GM23338 (cell line): ENCODE measurements around the gene RPL12. TPM values are rescaled to one million over a fixed set of nuclear protein-coding genes. Genes with fewer than 3 reads are reported as not detected.
A peak's percentile ranks its signal among the peaks of the same experiment; 100 is the strongest.

Experiments used
- ATAC-seq: fragments of 200-7000 bp; cut with Tn5 transposase; 3 replicates; pipeline ENCODE4 v1.9.1; 2020
- DNase-seq: peaks from one replicate; pipeline ENCODE4 v3.0.0-alpha.2; 2015; ENCODE audit warnings: low spot score
- H2AFZ ChIP-seq: fragments of 200-600 bp; sonication (generic); 2 replicates; pipeline ENCODE4 v1.8.0; 2016; ENCODE audit warnings: antibody characterized with exemption, mild to moderate bottlenecking, moderate library complexity
- H3F3A ChIP-seq: fragments of 200-600 bp; sonication (generic); replicated peaks from 2 replicates; pipeline ENCODE4 v1.8.0; 2017; ENCODE audit warnings: antibody characterized with exemption, mixed run types, low read depth
- H3K27ac ChIP-seq: fragments of 200-600 bp; sonication (generic); 2 replicates; pipeline ENCODE4 v1.6.1; 2016; ENCODE audit warnings: low read depth
- H3K27me3 ChIP-seq: fragments of 200-600 bp; sonication (generic); 2 replicates; pipeline ENCODE4 v1.8.0; 2016; ENCODE audit warnings: mild to moderate bottlenecking, mixed run types, moderate library complexity; ENCODE audit not compliant: insufficient read depth
- H3K36me3 ChIP-seq: fragments of 200-600 bp; sonication (generic); 2 replicates; pipeline ENCODE4 v1.8.0; 2016; ENCODE audit warnings: mild to moderate bottlenecking; ENCODE audit not compliant: insufficient read depth
- H3K4me1 ChIP-seq: fragments of 200-600 bp; sonication (generic); 2 replicates; pipeline ENCODE4 v1.8.0; 2016; ENCODE audit warnings: mild to moderate bottlenecking, moderate library complexity; ENCODE audit not compliant: insufficient read depth
- H3K4me2 ChIP-seq: fragments of 200-600 bp; sonication (generic); 2 replicates; pipeline ENCODE4 v1.7.1; 2017; ENCODE audit warnings: mixed run types
- H3K4me3 ChIP-seq: fragments of 200-600 bp; sonication (generic); 2 replicates; pipeline ENCODE4 v1.6.1; 2016; ENCODE audit warnings: mixed run types
- H3K79me2 ChIP-seq: fragments of 200-600 bp; sonication (generic); replicated peaks from 2 replicates; pipeline ENCODE4 v1.8.0; 2017; ENCODE audit warnings: mild to moderate bottlenecking; ENCODE audit not compliant: insufficient read depth
- H3K9me2 ChIP-seq: fragments of 200-600 bp; sonication (generic); 2 replicates; pipeline ENCODE4 v1.8.0; 2017; ENCODE audit not compliant: insufficient read depth
- H4K20me1 ChIP-seq: fragments of 200-600 bp; sonication (generic); replicated peaks from 2 replicates; pipeline ENCODE4 v1.8.0; 2017; ENCODE audit warnings: mild to moderate bottlenecking; ENCODE audit not compliant: insufficient read depth
- H3K27ac Mint-ChIP-seq: 2 replicates; pipeline ENCODE4 v1.8.0; 2020; ENCODE audit warnings: inconsistent platforms, mild to moderate bottlenecking, moderate library complexity, mixed read lengths
- H3K27me3 Mint-ChIP-seq: 3 replicates; pipeline ENCODE4 v1.8.0; 2022; ENCODE audit warnings: low read depth, mild to moderate bottlenecking, moderate library complexity, mixed read lengths, inconsistent platforms; ENCODE audit not compliant: insufficient read depth, poor library complexity
- H3K36me3 Mint-ChIP-seq: 3 replicates; pipeline ENCODE4 v1.8.0; 2021; ENCODE audit warnings: low read depth, mild to moderate bottlenecking, inconsistent platforms, moderate library complexity, mixed read lengths
- H3K4me1 Mint-ChIP-seq: 3 replicates; pipeline ENCODE4 v1.8.0; 2020; ENCODE audit warnings: mild to moderate bottlenecking, inconsistent platforms, mixed read lengths
- H3K4me3 Mint-ChIP-seq: 3 replicates; pipeline ENCODE4 v1.8.0; 2021; ENCODE audit warnings: moderate library complexity, mild to moderate bottlenecking, inconsistent platforms, mixed read lengths
- H3K9me3 Mint-ChIP-seq: 3 replicates; pipeline ENCODE4 v1.8.0; 2020; ENCODE audit warnings: moderate library complexity, mild to moderate bottlenecking, inconsistent platforms, mixed read lengths
- CTCF ChIP-seq, 2 experiments: fragments of 200-600 bp in 1 of 2; sonication (generic) in 1 of 2; conservative IDR thresholded peaks; 2 replicates each; pipeline versions ENCODE4 v1.5.1 to v1.6.1; 2016 to 2017; ENCODE audit warnings: antibody characterized with exemption in 2 of 2, low read depth in 2 of 2, mild to moderate bottlenecking in 2 of 2, moderate library complexity in 1 of 2
- EZH2 ChIP-seq: fragments of 200-600 bp; sonication (generic); IDR thresholded peaks from one replicate; pipeline ENCODE4 v1.8.0; 2017; ENCODE audit warnings: antibody characterized with exemption, mild to moderate bottlenecking, low read depth; ENCODE audit not compliant: unreplicated experiment
- EZH2phosphoT487 ChIP-seq: fragments of 200-600 bp; sonication (generic); IDR thresholded peaks from one replicate; pipeline ENCODE4 v1.8.1; 2018; ENCODE audit warnings: antibody characterized with exemption; ENCODE audit not compliant: unreplicated experiment
- JUNB ChIP-seq: IDR thresholded peaks from one replicate; pipeline ENCODE4 v1.6.1; 2016; ENCODE audit warnings: antibody characterized with exemption; ENCODE audit not compliant: unreplicated experiment
- NANOG ChIP-seq: IDR thresholded peaks from 2 replicates; pipeline ENCODE4 v1.6.1; 2016; ENCODE audit warnings: antibody characterized with exemption, borderline replicate concordance
- POLR2AphosphoS5 ChIP-seq: IDR thresholded peaks from 2 replicates; pipeline ENCODE4 v1.6.1; 2016; ENCODE audit warnings: antibody characterized with exemption, low read depth
- REST ChIP-seq: IDR thresholded peaks from one replicate; pipeline ENCODE4 v1.6.1; 2018; ENCODE audit warnings: antibody characterized with exemption; ENCODE audit not compliant: unreplicated experiment
- STAT1 ChIP-seq: IDR thresholded peaks from one replicate; pipeline ENCODE4 v1.6.1; 2016; ENCODE audit warnings: antibody characterized with exemption; ENCODE audit not compliant: unreplicated experiment
- ZNF114 ChIP-seq: fragments of 250-450 bp; sonication (Bioruptor Pico); IDR thresholded peaks from 2 replicates; pipeline ENCODE4 v1.5.0; 2020; ENCODE audit warnings: mild to moderate bottlenecking, moderate library complexity
- ZNF331 ChIP-seq: fragments of 250-450 bp; sonication (Bioruptor Pico); IDR thresholded peaks from 2 replicates; pipeline ENCODE4 v1.5.0; 2020; ENCODE audit warnings: low read depth, mild to moderate bottlenecking, moderate library complexity
- ZNF462 ChIP-seq: fragments of 250-450 bp; sonication (Bioruptor Pico); IDR thresholded peaks from 2 replicates; pipeline ENCODE4 v1.5.0; 2020; ENCODE audit warnings: mild to moderate bottlenecking, moderate library complexity
- polyA plus RNA-seq: library from polyadenylated mRNA; unstranded; fragments of >200 nt; fragmentation: Nextera tagmentation; extraction: Ambion mirVana; gene quantifications from 2 replicates; pipeline ENCODE4 v1.2.1, GENCODE V29; 2016
- total RNA-seq: library from RNA; depleted of rRNA; stranded (reverse); fragments of >200 nt; shearing (Covaris generic); gene quantifications from 2 replicates; pipeline ENCODE4 v1.2.3, GENCODE V29; 2014

RPL12 gene
- total and polyA plus RNA-seq, 2 experiments from 2014 or later: 2,121 to 2,596 TPM

GRCh38 chr9:127407492-127407843 is 43.7 kb downstream of the RPL12 start:
- Histone ChIP-seq H3K79me2 (no peaks in the 10 kb centered on the region), H3K27ac (peak overlapping the region; percentile 69; the same call in 1 of the 2 replicates), H4K20me1 (no peaks in the 10 kb centered on the region), H3K27me3 (no peaks in the 10 kb centered on the region), H3K9me2 (no peaks in the 10 kb centered on the region), H3F3A (no peaks in the 10 kb centered on the region), H3K4me1 (no peaks in the 10 kb centered on the region), H3K4me3 (no peak overlapping the region), H2AFZ (no peak overlapping the region), H3K36me3 (no peaks in the 10 kb centered on the region), H3K4me2 (no peak overlapping the region)
- ATAC-seq (no peak), DNase-seq (no peak)
- peaks cover 2% of the 10 kb centered on the region; the same call in 2 of the 3 replicates for H3K4me1 Mint-ChIP-seq
- H3K9me3 Mint-ChIP-seq: no peaks in the 10 kb centered on the region
- TF ChIP-seq CTCF (conservative IDR thresholded peaks at IDR 0.05; ENCODE audit: low read depth in 2 of 2) (no peak), JUNB (no peak), ZNF331 (CRISPR knock-in tag) (no peak), ZNF114 (CRISPR knock-in tag) (no peak), NANOG (no peak), STAT1 (no peak), EZH2 (no peak), REST (no peak), EZH2phosphoT487 (no peak), POLR2AphosphoS5 (no peak), ZNF462 (CRISPR knock-in tag) (no peak)
- H3K27me3 Mint-ChIP-seq: peaks cover 10% of the 10 kb centered on the region
- H3K36me3 Mint-ChIP-seq: peaks cover 2% of the 10 kb centered on the region
- no peak overlapping the region for H3K4me3 Mint-ChIP-seq
- no peak overlapping the region for H3K27ac Mint-ChIP-seq
